ENCODE data around the gene EIF5AL1.

DNA sequence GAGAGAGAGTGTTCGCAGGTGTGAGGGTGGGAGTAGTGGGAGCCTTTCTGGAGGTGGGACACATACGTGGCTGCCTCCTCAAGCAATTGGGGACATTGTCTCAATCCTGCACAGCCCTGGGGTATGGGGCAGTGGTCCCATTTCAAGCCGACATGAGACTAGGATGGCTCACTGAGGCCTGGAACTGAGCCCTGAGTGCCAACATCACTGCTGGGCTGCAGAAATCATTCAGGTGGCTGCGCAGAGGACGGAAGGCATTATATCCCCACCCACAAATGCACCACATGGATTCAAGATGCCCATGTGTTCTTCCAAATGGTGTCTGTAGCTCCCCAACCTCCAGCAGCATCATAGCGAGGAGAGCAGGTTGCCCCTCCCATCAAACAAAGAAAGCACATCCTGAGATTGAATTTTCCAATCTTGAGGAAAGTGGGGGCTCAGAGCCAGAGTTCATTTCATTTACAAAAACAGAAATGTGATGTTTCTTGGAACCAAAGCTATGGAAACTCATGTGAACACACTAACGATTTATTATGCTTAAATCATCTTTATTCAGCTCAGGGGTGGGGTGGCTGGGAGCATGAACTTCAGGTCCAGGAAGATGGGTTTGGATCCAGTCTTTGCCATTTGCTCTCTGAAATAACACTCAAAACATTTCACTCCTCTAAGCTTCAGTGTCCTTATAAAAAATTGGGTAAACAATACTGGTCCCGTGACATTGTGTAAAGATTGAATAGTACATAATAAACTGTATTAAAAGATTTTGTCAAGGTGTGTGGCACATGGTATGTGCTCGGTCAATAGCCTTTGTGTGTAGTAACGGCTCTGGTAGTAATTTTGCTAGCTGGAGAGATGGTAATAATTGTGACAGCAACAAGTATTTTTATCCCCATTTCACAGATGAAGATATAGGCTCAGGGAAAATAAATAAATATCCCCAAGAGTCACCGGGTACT is 43.3 kb downstream of the EIF5AL1 start:
- TF ChIP-seq RAD21 (IDR thresholded peaks at IDR 0.05) (no peak), FOXA1 (IDR thresholded peaks at IDR 0.05) (no peak), NR2F2 (IDR thresholded peaks at IDR 0.05) (no peak)
- TF ChIP-seq, protein P1, sequence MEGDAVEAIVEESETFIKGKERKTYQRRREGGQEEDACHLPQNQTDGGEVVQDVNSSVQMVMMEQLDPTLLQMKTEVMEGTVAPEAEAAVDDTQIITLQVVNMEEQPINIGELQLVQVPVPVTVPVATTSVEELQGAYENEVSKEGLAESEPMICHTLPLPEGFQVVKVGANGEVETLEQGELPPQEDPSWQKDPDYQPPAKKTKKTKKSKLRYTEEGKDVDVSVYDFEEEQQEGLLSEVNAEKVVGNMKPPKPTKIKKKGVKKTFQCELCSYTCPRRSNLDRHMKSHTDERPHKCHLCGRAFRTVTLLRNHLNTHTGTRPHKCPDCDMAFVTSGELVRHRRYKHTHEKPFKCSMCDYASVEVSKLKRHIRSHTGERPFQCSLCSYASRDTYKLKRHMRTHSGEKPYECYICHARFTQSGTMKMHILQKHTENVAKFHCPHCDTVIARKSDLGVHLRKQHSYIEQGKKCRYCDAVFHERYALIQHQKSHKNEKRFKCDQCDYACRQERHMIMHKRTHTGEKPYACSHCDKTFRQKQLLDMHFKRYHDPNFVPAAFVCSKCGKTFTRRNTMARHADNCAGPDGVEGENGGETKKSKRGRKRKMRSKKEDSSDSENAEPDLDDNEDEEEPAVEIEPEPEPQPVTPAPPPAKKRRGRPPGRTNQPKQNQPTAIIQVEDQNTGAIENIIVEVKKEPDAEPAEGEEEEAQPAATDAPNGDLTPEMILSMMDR (IDR thresholded peaks at IDR 0.05; ENCODE audit: low read depth, low read length, missing input control), result no peak
- TF ChIP-seq, protein P2, sequence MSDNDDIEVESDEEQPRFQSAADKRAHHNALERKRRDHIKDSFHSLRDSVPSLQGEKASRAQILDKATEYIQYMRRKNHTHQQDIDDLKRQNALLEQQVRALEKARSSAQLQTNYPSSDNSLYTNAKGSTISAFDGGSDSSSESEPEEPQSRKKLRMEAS (IDR thresholded peaks at IDR 0.05), result no peak
- TF ChIP-seq, protein P3, sequence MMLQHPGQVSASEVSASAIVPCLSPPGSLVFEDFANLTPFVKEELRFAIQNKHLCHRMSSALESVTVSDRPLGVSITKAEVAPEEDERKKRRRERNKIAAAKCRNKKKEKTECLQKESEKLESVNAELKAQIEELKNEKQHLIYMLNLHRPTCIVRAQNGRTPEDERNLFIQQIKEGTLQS (IDR thresholded peaks at IDR 0.05), result no peak
- TF ChIP-seq, protein P4, sequence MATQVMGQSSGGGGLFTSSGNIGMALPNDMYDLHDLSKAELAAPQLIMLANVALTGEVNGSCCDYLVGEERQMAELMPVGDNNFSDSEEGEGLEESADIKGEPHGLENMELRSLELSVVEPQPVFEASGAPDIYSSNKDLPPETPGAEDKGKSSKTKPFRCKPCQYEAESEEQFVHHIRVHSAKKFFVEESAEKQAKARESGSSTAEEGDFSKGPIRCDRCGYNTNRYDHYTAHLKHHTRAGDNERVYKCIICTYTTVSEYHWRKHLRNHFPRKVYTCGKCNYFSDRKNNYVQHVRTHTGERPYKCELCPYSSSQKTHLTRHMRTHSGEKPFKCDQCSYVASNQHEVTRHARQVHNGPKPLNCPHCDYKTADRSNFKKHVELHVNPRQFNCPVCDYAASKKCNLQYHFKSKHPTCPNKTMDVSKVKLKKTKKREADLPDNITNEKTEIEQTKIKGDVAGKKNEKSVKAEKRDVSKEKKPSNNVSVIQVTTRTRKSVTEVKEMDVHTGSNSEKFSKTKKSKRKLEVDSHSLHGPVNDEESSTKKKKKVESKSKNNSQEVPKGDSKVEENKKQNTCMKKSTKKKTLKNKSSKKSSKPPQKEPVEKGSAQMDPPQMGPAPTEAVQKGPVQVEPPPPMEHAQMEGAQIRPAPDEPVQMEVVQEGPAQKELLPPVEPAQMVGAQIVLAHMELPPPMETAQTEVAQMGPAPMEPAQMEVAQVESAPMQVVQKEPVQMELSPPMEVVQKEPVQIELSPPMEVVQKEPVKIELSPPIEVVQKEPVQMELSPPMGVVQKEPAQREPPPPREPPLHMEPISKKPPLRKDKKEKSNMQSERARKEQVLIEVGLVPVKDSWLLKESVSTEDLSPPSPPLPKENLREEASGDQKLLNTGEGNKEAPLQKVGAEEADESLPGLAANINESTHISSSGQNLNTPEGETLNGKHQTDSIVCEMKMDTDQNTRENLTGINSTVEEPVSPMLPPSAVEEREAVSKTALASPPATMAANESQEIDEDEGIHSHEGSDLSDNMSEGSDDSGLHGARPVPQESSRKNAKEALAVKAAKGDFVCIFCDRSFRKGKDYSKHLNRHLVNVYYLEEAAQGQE (IDR thresholded peaks at IDR 0.05), result no peak

Measured in liver (tissue), 3 donors.